ENCODE data around the gene PCNX3.

PCNX3 gene

GRCh38 chr11:65661599-65662246, 46.1 kb downstream of the PCNX3 start:
- Histone ChIP-seq H3K36me3 (ENCODE audit: insufficient read depth, low read length) (peaks cover 32% of the 10 kb centered on the region; the same call in 1 of the 2 replicates), H3K4me3 (ENCODE audit: low read length, poor library complexity, severe bottlenecking) (peak overlapping the region; percentile 98), H3K9me3 (ENCODE audit: insufficient read depth, low read depth, low read length) (no peaks in the 10 kb centered on the region), H3K79me2 (ENCODE audit: insufficient read depth, low read length) (peaks cover 44% of the 10 kb centered on the region), H3K4me2 (ENCODE audit: low read depth, low read length, poor library complexity, severe bottlenecking) (peak overlapping the region; percentile 99), H2AFZ (ENCODE audit: low read length) (no peak overlapping the region), H4K20me1 (ENCODE audit: insufficient read depth, low read length, poor library complexity, severe bottlenecking) (peaks cover 29% of the 10 kb centered on the region), H3F3A (ENCODE audit: low read depth) (0 out of 2 replicates have a peak, but pooled peaks cover 7% of the 10 kb centered on the region), H3K27me3 (ENCODE audit: insufficient read depth, low read length, poor library complexity, severe bottlenecking) (no peaks in the 10 kb centered on the region), H3K4me1 (ENCODE audit: insufficient read depth, low read length, poor library complexity, severe bottlenecking) (peaks cover 17% of the 10 kb centered on the region), H3K9me2 (replicated peaks; ENCODE audit: low read depth, low read length) (no peaks in the 10 kb centered on the region), H3K9ac (ENCODE audit: low read depth, low read length, poor library complexity, severe bottlenecking) (peak overlapping the region; percentile 92)
- TF ChIP-seq EZH2phosphoT487 (IDR thresholded peaks at IDR 0.05; ENCODE audit: borderline replicate concordance) (no peak), CTCF (conservative IDR thresholded peaks at IDR 0.05; ENCODE audit: low read length) (no peak)

GRCh38 chr11:65662247-65662798, 46.7 kb downstream of the PCNX3 start:
- peak overlapping the region; percentile 76; the same call in 1 of the 2 replicates for H2AFZ ChIP-seq (ENCODE audit: low read length)

More at GRCh38 chr11:65662247-65662798, 46.7 kb downstream of the PCNX3 start:
- peak overlapping the region; percentile 98 for H3K4me3 ChIP-seq (ENCODE audit: low read length, poor library complexity, severe bottlenecking)
- no peaks in the 10 kb centered on the region for H3K9me2 ChIP-seq (replicated peaks; ENCODE audit: low read depth, low read length)
- H3K9ac ChIP-seq (ENCODE audit: low read depth, low read length, poor library complexity, severe bottlenecking), result peak overlapping the region; percentile 92
- TF ChIP-seq EZH2phosphoT487 (IDR thresholded peaks at IDR 0.05; ENCODE audit: borderline replicate concordance), result no peak
- no peak for TF ChIP-seq CTCF (conservative IDR thresholded peaks at IDR 0.05; ENCODE audit: low read length)
- peaks cover 40% of the 10 kb centered on the region for H3K79me2 ChIP-seq (ENCODE audit: insufficient read depth, low read length)
- H3K27me3 ChIP-seq (ENCODE audit: insufficient read depth, low read length, poor library complexity, severe bottlenecking), result no peaks in the 10 kb centered on the region
- H3F3A ChIP-seq (ENCODE audit: low read depth), result 0 out of 2 replicates have a peak, but pooled peaks cover 7% of the 10 kb centered on the region
- peaks cover 29% of the 10 kb centered on the region for H4K20me1 ChIP-seq (ENCODE audit: insufficient read depth, low read length, poor library complexity, severe bottlenecking)
- peaks cover 27% of the 10 kb centered on the region; the same call in 1 of the 2 replicates for H3K36me3 ChIP-seq (ENCODE audit: insufficient read depth, low read length)
- H3K4me1 ChIP-seq (ENCODE audit: insufficient read depth, low read length, poor library complexity, severe bottlenecking), result peaks cover 17% of the 10 kb centered on the region
- peak overlapping the region; percentile 99 for H3K4me2 ChIP-seq (ENCODE audit: low read depth, low read length, poor library complexity, severe bottlenecking)
- no peaks in the 10 kb centered on the region for H3K9me3 ChIP-seq (ENCODE audit: insufficient read depth, low read depth, low read length)
